Epithelial cell of prostate (primary cell): ENCODE measurements around the gene LTC4S.
"Not testable (repeated sequence)": the region's sequence is repeated elsewhere in the genome, so short reads cannot be mapped to it uniquely, and the experiment has no call there.

ENCODE experiments used
- DNase-seq: peaks from one replicate; pipeline ENCODE4 v3.0.0-alpha.2; 2011; ENCODE audit warnings: low read depth, low spot score
- H3K27ac ChIP-seq: fragments of 450-650 bp; 2 replicates; pipeline ENCODE4 v1.5.1; 2017; ENCODE audit warnings: mild to moderate bottlenecking

Gene LTC4S

GRCh38 chr5:179768326-179769085 lies 25.3 kb upstream of the LTC4S start:
- H3K27ac ChIP-seq, result no peak overlapping the region
- no peak for DNase-seq

- no peak overlapping the region for H3K27ac ChIP-seq
These were observed 24.5 kb upstream of the LTC4S start for GRCh38 chr5:179769271-179769670.

GRCh38 chr5:179769796-179770195 lies 24.0 kb upstream of the LTC4S start:
- no peak overlapping the region for H3K27ac ChIP-seq
- DNase-seq, result no peak

More at GRCh38 chr5:179769271-179769670, 24.5 kb upstream of the LTC4S start:
- DNase-seq, result no peak

- no peak overlapping the region for H3K27ac ChIP-seq
- no peak for DNase-seq
These were observed 22.4 kb upstream of the LTC4S start for GRCh38 chr5:179771311-179771895.

- H3K27ac ChIP-seq, result no peak overlapping the region
- no peak for DNase-seq
These were observed 21.4 kb upstream of the LTC4S start for GRCh38 chr5:179772351-179772750.

- H3K27ac ChIP-seq, result no peak overlapping the region
- no peak for DNase-seq
These were observed 20.1 kb upstream of the LTC4S start for GRCh38 chr5:179773686-179774040.

GRCh38 chr5:179774442-179774841 lies 19.3 kb upstream of the LTC4S start:
- no peak overlapping the region for H3K27ac ChIP-seq
- no peak for DNase-seq

- H3K27ac ChIP-seq, result no peak overlapping the region
- DNase-seq, result no peak
These were observed 17.3 kb upstream of the LTC4S start for GRCh38 chr5:179776411-179776938.

- H3K27ac ChIP-seq, result no peak overlapping the region
- no peak for DNase-seq
These were observed 16.3 kb upstream of the LTC4S start for GRCh38 chr5:179777456-179777855.

GRCh38 chr5:179777909-179778308 lies 15.9 kb upstream of the LTC4S start:
- no peak overlapping the region for H3K27ac ChIP-seq
- no peak for DNase-seq

- no peak overlapping the region for H3K27ac ChIP-seq
- DNase-seq, result no peak
These were observed 15.2 kb upstream of the LTC4S start for GRCh38 chr5:179778591-179778990.

- no peak for DNase-seq
- no peak overlapping the region for H3K27ac ChIP-seq
These were observed 14.0 kb upstream of the LTC4S start for GRCh38 chr5:179779826-179780225.

GRCh38 chr5:179780362-179780761 lies 13.4 kb upstream of the LTC4S start:
- no peak overlapping the region for H3K27ac ChIP-seq
- DNase-seq, result no peak

- no peak overlapping the region for H3K27ac ChIP-seq
- DNase-seq, result no peak
These were observed 11.9 kb upstream of the LTC4S start for GRCh38 chr5:179781846-179782245.

- no peak overlapping the region for H3K27ac ChIP-seq
- no peak for DNase-seq
These were observed 10.7 kb upstream of the LTC4S start for GRCh38 chr5:179783128-179783527.

GRCh38 chr5:179786861-179787260 lies 6.9 kb upstream of the LTC4S start:
- H3K27ac ChIP-seq, result no peak overlapping the region
- DNase-seq, result no peak

GRCh38 chr5:179788193-179788854 lies 5.5 kb upstream of the LTC4S start:
- H3K27ac ChIP-seq, result no peak overlapping the region
- DNase-seq, result no peak

- DNase-seq, H3K27ac ChIP-seq: not testable (repeated sequence)
These were observed 4.5 kb upstream of the LTC4S start for GRCh38 chr5:179789278-179789677.

GRCh38 chr5:179791881-179792611 lies 1.7 kb upstream of the LTC4S start:
- DNase-seq, result no peak
- no peak overlapping the region for H3K27ac ChIP-seq

GRCh38 chr5:179792612-179793467 lies 946 bp upstream of the LTC4S start:
- no peak overlapping the region for H3K27ac ChIP-seq
- DNase-seq, result no peak
